GM19025 (cell line): ENCODE data around the gene FNDC8.

Experiments used
- ATAC-seq: cut with Tn5 transposase; IDR thresholded peaks from one replicate; pipeline ENCODE4 v1.9.1; 2021; ENCODE audit warnings: mild to moderate bottlenecking, low read depth, moderate library complexity; ENCODE audit not compliant: unreplicated experiment

The FNDC8 gene

DNA sequence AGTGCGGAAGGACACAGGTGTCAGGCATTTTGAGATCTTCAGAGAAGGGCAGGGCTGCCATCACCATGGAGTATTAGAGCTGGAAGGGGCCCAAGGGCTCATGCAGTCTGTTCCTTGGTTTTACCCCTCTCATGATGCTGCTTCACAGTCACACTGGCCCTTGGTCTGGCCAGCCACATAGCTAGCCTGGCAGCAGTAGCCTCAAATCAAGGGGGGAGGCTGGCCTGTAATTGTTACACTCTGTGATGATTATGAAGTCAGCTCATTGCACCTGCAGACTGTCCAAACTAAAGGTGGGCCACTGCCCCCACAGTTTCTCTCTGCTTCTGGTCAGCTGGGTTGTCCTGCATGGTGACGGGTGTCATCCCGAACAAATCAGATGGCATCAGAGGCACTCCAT, at the start of gene FNDC8:
FNDC8 (plus strand) TSS at position 301 of the 400 bp plus-strand sequence; CDS start at position 380, 79 bp downstream.
- no peak for ATAC-seq

GRCh38 chr17:35073183-35073790, 48.1 kb upstream of the FNDC8 start:
- ATAC-seq: no peak

- no peak for ATAC-seq
Measured at GRCh38 chr17:35073991-35074627, 47.3 kb upstream of the FNDC8 start.

GRCh38 chr17:35074711-35075707, 46.4 kb upstream of the FNDC8 start:
- ATAC-seq: no peak

- no peak for ATAC-seq
Measured at GRCh38 chr17:35076874-35077273, 44.5 kb upstream of the FNDC8 start.

GRCh38 chr17:35079547-35080423, 41.6 kb upstream of the FNDC8 start:
- ATAC-seq: no peak

GRCh38 chr17:35080536-35080935, 40.9 kb upstream of the FNDC8 start:
- ATAC-seq: peak; percentile 67

DNA sequence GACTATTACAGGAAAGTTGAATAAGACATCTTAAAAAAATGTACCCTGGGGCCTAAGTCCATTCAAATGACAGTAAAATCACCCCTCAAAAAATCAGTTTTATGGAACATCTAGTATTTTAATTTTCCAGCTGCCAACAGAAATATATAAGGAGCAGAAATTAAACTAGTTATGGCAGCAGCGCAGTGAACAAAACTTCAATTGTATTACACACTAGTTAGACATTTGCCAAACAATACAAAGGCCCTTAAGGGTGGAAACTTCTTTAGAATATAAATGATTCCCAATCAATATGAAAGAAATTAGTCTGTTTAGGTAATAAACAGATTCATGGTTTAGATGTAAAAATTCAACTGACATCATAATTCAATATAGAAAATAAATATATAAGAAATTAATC, 39.8 kb upstream of the FNDC8 start:
- no peak for ATAC-seq

DNA sequence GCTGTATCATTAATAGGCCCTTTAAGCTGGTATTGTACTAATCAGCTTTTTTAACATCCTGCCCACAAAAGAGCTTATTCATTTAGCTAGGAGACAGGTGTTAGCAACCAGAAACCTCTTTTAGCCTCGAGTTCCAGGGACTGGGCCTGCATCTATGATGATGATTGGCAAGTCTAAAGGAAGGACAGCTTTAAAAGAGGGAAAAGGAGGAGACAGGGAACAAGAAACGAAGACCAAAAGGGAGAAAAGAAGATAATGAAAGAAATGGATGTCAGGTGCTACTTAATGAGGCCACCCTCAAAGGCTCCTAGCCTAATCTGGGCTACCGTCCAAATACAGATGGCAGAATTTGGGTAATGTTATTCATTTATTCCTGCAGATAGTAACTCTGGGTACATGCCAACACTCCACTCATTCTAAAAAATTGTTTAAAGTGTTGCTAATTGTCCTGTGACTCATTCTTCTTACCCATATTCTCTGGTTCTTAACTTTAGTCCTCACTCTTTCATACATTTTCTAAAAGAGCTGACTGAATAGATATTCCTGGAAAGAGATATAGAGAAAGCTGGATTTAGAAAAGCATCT, 39.2 kb upstream of the FNDC8 start:
- ATAC-seq: no peak

DNA sequence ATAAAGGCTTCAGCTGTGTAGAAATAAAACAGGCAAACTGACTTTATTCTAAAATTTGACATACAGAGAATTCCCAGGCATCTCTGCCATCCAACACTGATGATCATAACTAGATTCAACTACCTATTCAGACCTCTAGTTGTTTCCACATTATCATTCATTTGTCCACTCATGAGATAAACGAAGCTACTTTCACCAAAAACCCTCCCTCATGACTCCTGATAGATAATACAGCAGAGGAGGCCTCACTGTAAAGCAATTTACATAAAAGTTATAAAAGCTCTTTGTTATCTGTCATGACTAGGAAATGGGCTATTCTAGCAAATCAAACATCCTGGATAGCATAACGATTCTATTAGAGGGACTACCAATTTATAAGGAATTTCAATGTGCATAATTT, 38.3 kb upstream of the FNDC8 start:
- ATAC-seq: no peak

DNA sequence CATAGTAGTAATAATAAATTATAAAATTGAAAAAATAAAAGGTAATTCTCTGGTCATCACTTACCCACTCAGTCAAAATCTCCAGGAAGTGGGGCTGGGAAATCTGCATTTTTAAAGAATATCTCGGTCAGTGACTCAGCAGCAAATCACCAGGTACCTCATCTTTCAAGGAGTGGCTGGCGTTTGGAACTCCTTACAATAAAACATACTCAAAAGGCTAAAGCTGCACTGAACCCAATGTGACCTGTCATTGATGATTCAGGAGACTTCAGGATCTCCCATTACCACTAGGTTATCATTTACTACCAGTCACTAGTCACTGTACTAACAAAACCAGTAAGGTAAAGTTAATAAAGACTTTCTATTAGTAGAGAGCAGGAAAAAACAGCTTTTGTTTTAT, 36.4 kb upstream of the FNDC8 start:
- ATAC-seq: no peak

GRCh38 chr17:35086164-35086563, 35.3 kb upstream of the FNDC8 start:
- ATAC-seq: no peak

- no peak for ATAC-seq
Measured at GRCh38 chr17:35086931-35087573, 34.4 kb upstream of the FNDC8 start.

GRCh38 chr17:35087731-35088355, 33.6 kb upstream of the FNDC8 start:
- no peak for ATAC-seq

DNA sequence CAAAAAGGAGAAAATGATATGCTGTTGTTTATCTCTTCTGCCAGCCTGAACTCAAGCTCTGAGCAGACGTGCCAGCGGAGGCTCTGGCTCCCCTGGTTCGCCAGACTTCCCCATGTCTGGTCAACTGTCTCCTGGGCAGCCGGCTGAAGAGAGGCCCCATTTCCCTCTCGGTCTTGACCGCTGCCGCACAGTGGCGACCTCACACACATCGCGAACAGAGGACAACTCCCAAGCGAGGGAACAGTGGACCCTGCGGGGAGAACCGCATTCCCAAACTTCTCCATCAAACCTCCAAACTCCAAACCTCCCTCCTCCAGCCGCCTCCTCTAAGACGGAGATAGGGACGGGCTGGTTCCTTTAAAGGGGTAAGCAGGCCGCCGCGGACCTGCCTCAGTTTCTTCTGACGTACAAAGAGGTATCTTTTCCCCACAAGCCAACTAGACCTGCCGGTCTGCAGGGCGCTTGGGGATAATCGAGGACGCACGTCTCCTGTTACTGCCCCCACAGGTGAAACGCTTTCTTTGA, 33.0 kb upstream of the FNDC8 start:
- no peak for ATAC-seq

- peak; percentile 65 for ATAC-seq
Measured at GRCh38 chr17:35088881-35089585, 32.4 kb upstream of the FNDC8 start.

- ATAC-seq: no peak
Measured at GRCh38 chr17:35089586-35090296, 31.7 kb upstream of the FNDC8 start.
